ENCODE results near the gene PAK4.

The PAK4 gene

GRCh38 chr19:39194832-39195542 is 69.4 kb downstream of the PAK4 start:
- no peak overlapping the region for H3K4me3 ChIP-seq (ENCODE audit: low read length)
- TF ChIP-seq ZNF274 (IDR thresholded peaks at IDR 0.05; ENCODE audit: low read depth, low read length): no peak

- H3K4me3 ChIP-seq (ENCODE audit: low read length): no peak overlapping the region
- TF ChIP-seq ZNF274 (IDR thresholded peaks at IDR 0.05; ENCODE audit: low read depth, low read length): no peak
Observed at GRCh38 chr19:39195755-39196154, 70.2 kb downstream of the PAK4 start.

- no peak overlapping the region for H3K4me3 ChIP-seq (ENCODE audit: low read length)
Observed at GRCh38 chr19:39196320-39196719, 70.7 kb downstream of the PAK4 start.

GRCh38 chr19:39196860-39197562 is 71.4 kb downstream of the PAK4 start, which contains the start of gene NCCRP1:
TSS of gene NCCRP1 (plus strand) at chr19:39196964. CDS start at chr19:39196983, 19 bp downstream.
- no peak within 1 kb of the TSS for H3K4me3 ChIP-seq (ENCODE audit: low read length)
- no peak for TF ChIP-seq ZNF274 (IDR thresholded peaks at IDR 0.05; ENCODE audit: low read depth, low read length)

More at GRCh38 chr19:39196320-39196719, 70.7 kb downstream of the PAK4 start:
- no peak for TF ChIP-seq ZNF274 (IDR thresholded peaks at IDR 0.05; ENCODE audit: low read depth, low read length)

GRCh38 chr19:39197808-39198207 is 72.2 kb downstream of the PAK4 start:
- H3K4me3 ChIP-seq (ENCODE audit: low read length): no peak overlapping the region
- TF ChIP-seq ZNF274 (IDR thresholded peaks at IDR 0.05; ENCODE audit: low read depth, low read length): no peak

- H3K4me3 ChIP-seq (ENCODE audit: low read length): no peak overlapping the region
- no peak for TF ChIP-seq ZNF274 (IDR thresholded peaks at IDR 0.05; ENCODE audit: low read depth, low read length)
Observed at GRCh38 chr19:39199025-39199424, 73.4 kb downstream of the PAK4 start.

GRCh38 chr19:39200066-39200802 is 74.6 kb downstream of the PAK4 start:
- no peak overlapping the region for H3K4me3 ChIP-seq (ENCODE audit: low read length)
- TF ChIP-seq ZNF274 (IDR thresholded peaks at IDR 0.05; ENCODE audit: low read depth, low read length): no peak

GRCh38 chr19:39200803-39201115 is 75.2 kb downstream of the PAK4 start:
- no peak for TF ChIP-seq ZNF274 (IDR thresholded peaks at IDR 0.05; ENCODE audit: low read depth, low read length)
- no peak overlapping the region for H3K4me3 ChIP-seq (ENCODE audit: low read length)

- TF ChIP-seq ZNF274 (IDR thresholded peaks at IDR 0.05; ENCODE audit: low read depth, low read length): no peak
Observed at GRCh38 chr19:39202998-39203355, 77.4 kb downstream of the PAK4 start.

GRCh38 chr19:39203372-39204341 is 78.1 kb downstream of the PAK4 start, which contains the start of gene SYCN:
TSS of gene SYCN (minus strand) at chr19:39204263. CDS start at chr19:39204254, 9 bp downstream.
- no peak for TF ChIP-seq ZNF274 (IDR thresholded peaks at IDR 0.05; ENCODE audit: low read depth, low read length)

More at GRCh38 chr19:39202998-39203355, 77.4 kb downstream of the PAK4 start:
- H3K4me3 ChIP-seq (ENCODE audit: low read length): no peak overlapping the region

GRCh38 chr19:39205449-39205764 is 79.8 kb downstream of the PAK4 start:
- no peak for TF ChIP-seq ZNF274 (IDR thresholded peaks at IDR 0.05; ENCODE audit: low read depth, low read length)
- no peak overlapping the region for H3K4me3 ChIP-seq (ENCODE audit: low read length)

More at GRCh38 chr19:39203372-39204341, 78.1 kb downstream of the PAK4 start, which contains the start of gene SYCN:
- no peak within 1 kb of the TSS for H3K4me3 ChIP-seq (ENCODE audit: low read length)

GRCh38 chr19:39206122-39206521 is 80.5 kb downstream of the PAK4 start:
- no peak overlapping the region for H3K4me3 ChIP-seq (ENCODE audit: low read length)

GRCh38 chr19:39207293-39207836 is 81.8 kb downstream of the PAK4 start:
- no peak for TF ChIP-seq ZNF274 (IDR thresholded peaks at IDR 0.05; ENCODE audit: low read depth, low read length)

More at GRCh38 chr19:39206122-39206521, 80.5 kb downstream of the PAK4 start:
- no peak for TF ChIP-seq ZNF274 (IDR thresholded peaks at IDR 0.05; ENCODE audit: low read depth, low read length)

More at GRCh38 chr19:39207293-39207836, 81.8 kb downstream of the PAK4 start:
- H3K4me3 ChIP-seq (ENCODE audit: low read length): no peak overlapping the region

Measured in GM08714 (cell line).